ENCODE measurements around the gene CARD6.

- TF ChIP-seq CTCF (conservative IDR thresholded peaks at IDR 0.05; ENCODE audit: low read depth, low read length), result no peak
- TF ChIP-seq CEBPB (IDR thresholded peaks at IDR 0.05; ENCODE audit: low read depth, low read length), result no peak
- no peak for TF ChIP-seq MAZ (IDR thresholded peaks at IDR 0.05; ENCODE audit: borderline replicate concordance, low read depth, low read length)
- TF ChIP-seq BHLHE40 (IDR thresholded peaks at IDR 0.05; ENCODE audit: low read depth, low read length), result no peak
- no peak for TF ChIP-seq ELK1 (IDR thresholded peaks at IDR 0.05; ENCODE audit: borderline replicate concordance, low read depth, low read length)
- TF ChIP-seq POLR2A (IDR thresholded peaks at IDR 0.05; ENCODE audit: low read depth, low read length), result no peak; the same call in 1 of the 2 replicates
- TF ChIP-seq MAFK (IDR thresholded peaks at IDR 0.05; ENCODE audit: low read depth, low read length), result no peak
These were observed 43.7 kb upstream of the CARD6 start for GRCh38 chr5:40797273-40798011.

Measured in IMR-90 (cell line).